Measurements from ENCODE around the gene LIPC. TPM values are rescaled to one million over a fixed set of nuclear protein-coding genes. Genes with fewer than 3 reads are reported as not detected.

The LIPC gene
- total RNA-seq, 1 donor from 2014 or later = under 0.01 TPM

DNA sequence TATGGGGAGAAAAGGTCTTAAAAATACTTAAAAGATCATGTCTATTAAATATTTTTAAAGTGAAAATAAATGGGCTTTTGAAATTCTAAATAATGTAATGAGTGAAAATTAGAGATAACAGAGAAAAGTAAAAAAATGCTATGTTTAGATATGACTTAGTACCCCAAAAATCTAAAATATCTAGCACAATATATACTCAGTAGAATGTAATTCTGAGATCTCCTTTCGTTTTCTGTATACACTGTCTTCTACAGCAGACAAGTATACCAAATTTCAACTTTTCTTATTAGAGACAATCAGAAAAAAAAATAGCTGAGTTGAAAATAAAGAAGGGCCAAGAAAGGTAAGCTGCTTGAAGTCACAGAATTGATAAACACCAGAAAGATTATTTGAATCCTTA, 176.9 kb downstream of the LIPC start:
- no peak overlapping the region for H3K9ac ChIP-seq (ENCODE audit: low read depth in 1 of 3, low read length in 3 of 3)

GRCh38 chr15:58611731-58612676, 180.2 kb downstream of the LIPC start:
- Histone ChIP-seq H3K4me3 (ENCODE audit: low read length in 3 of 3) (no peak overlapping the region), H3K9ac (ENCODE audit: low read depth in 1 of 3, low read length in 3 of 3) (no peak overlapping the region), H3K27ac (ENCODE audit: low read depth, low read length) (no peak overlapping the region), H3K36me3 (ENCODE audit: control insufficient read depth in 3 of 3, insufficient read depth in 3 of 3, low read length in 3 of 3) (peaks cover 5 to 16% (median 7%) of the 10 kb centered on the region in 3 donors), H3K27me3 (ENCODE audit: control insufficient read depth in 3 of 3, insufficient read depth in 3 of 3, low read length in 3 of 3) (no peaks in the 10 kb centered on the region), H3K4me1 (ENCODE audit: control insufficient read depth in 3 of 3, insufficient read depth in 3 of 3, low read length in 3 of 3) (no peaks in the 10 kb centered on the region), H3K9me3 (ENCODE audit: control insufficient read depth in 3 of 3, low read length in 3 of 3) (peaks cover 0 to 3% (median 0%) of the 10 kb centered on the region in 3 donors)

More for the DNA sequence above, 176.9 kb downstream of the LIPC start:
- H3K27me3 ChIP-seq (ENCODE audit: control insufficient read depth in 3 of 3, insufficient read depth in 3 of 3, low read length in 3 of 3) = no peaks in the 10 kb centered on the region
- H3K9me3 ChIP-seq (ENCODE audit: control insufficient read depth in 3 of 3, low read length in 3 of 3) = no peaks in the 10 kb centered on the region
- peaks cover 5 to 11% (median 10%) of the 10 kb centered on the region in 3 donors for H3K36me3 ChIP-seq (ENCODE audit: control insufficient read depth in 3 of 3, insufficient read depth in 3 of 3, low read length in 3 of 3)
- H3K27ac ChIP-seq (ENCODE audit: low read depth, low read length) = no peak overlapping the region
- H3K4me1 ChIP-seq (ENCODE audit: control insufficient read depth in 3 of 3, insufficient read depth in 3 of 3, low read length in 3 of 3) = no peaks in the 10 kb centered on the region
- H3K4me3 ChIP-seq (ENCODE audit: low read length in 3 of 3) = no peak overlapping the region

DNA sequence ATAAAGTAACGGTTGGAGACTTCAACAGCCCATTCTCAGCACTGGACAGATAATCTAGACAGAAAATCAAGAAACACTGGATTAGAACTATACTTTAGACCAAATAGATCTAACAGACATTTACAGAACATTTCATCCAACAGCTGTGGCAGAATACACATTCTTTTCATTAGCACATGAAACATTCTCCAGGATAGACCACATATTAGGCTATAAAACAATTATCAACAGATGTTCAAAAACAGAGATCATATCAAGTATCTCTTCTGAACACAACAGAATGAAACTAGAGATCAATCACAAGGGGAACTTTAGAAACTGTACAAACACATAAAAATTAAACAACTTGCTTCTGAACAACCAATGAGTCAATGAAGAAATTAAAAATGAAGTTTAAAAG, 184.4 kb downstream of the LIPC start:
- H3K27me3 ChIP-seq (ENCODE audit: control insufficient read depth in 3 of 3, insufficient read depth in 3 of 3, low read length in 3 of 3) = no peaks in the 10 kb centered on the region
- H3K4me1 ChIP-seq (ENCODE audit: control insufficient read depth in 3 of 3, insufficient read depth in 3 of 3, low read length in 3 of 3) = no peaks in the 10 kb centered on the region
- no peak overlapping the region for H3K27ac ChIP-seq (ENCODE audit: low read depth, low read length)
- H3K9ac ChIP-seq (ENCODE audit: low read depth in 1 of 3, low read length in 3 of 3) = no peak overlapping the region
- peaks cover 0 to 15% (median 5%) of the 10 kb centered on the region in 3 donors for H3K36me3 ChIP-seq (ENCODE audit: control insufficient read depth in 3 of 3, insufficient read depth in 3 of 3, low read length in 3 of 3)
- H3K9me3 ChIP-seq (ENCODE audit: control insufficient read depth in 3 of 3, low read length in 3 of 3) = peaks cover 0 to 3% (median 0%) of the 10 kb centered on the region in 3 donors
- H3K4me3 ChIP-seq (ENCODE audit: low read length in 3 of 3) = no peak overlapping the region

Small RNAs within 50 kb of the gene (small RNA-seq; reads per million reads assigned to genes)
- not detected for gene AC084781.2

Measured in skeletal muscle tissue (tissue), 5 donors.